CMK (cell line): ENCODE data around the gene S100PBP.

Experiments
- DNase-seq: peaks from one replicate; pipeline ENCODE4 v3.0.0-alpha.2; 2010; ENCODE audit warnings: low read depth

S100PBP gene

GRCh38 chr1:32817159-32817814 lies at the start of gene S100PBP, which contains the start of gene YARS1:
S100PBP (plus strand) TSS chr1:32817653; CDS start chr1:32826100, 8,447 bp downstream.
YARS1 (minus strand) TSS chr1:32817358; CDS start chr1:32817244, 114 bp downstream.
- DNase-seq = peak; percentile 98

GRCh38 chr1:32768110-32768850 lies 49.2 kb upstream of the S100PBP start:
- DNase-seq = no peak

GRCh38 chr1:32769524-32770220 lies 47.8 kb upstream of the S100PBP start:
- DNase-seq = no peak

GRCh38 chr1:32770221-32770731 lies 47.2 kb upstream of the S100PBP start:
- no peak for DNase-seq

GRCh38 chr1:32770741-32771548 lies 46.5 kb upstream of the S100PBP start:
- DNase-seq = no peak

- DNase-seq = no peak
These were observed 45.7 kb upstream of the S100PBP start for GRCh38 chr1:32771561-32772280.

GRCh38 chr1:32772281-32773017 lies 45.0 kb upstream of the S100PBP start:
- no peak for DNase-seq

GRCh38 chr1:32773018-32773763 lies 44.3 kb upstream of the S100PBP start:
- peak; percentile 45 for DNase-seq

GRCh38 chr1:32773764-32774463 lies 43.5 kb upstream of the S100PBP start:
- DNase-seq = no peak

GRCh38 chr1:32774464-32774808 lies 43.0 kb upstream of the S100PBP start:
- DNase-seq = no peak

- DNase-seq = no peak
These were observed 42.4 kb upstream of the S100PBP start for GRCh38 chr1:32774950-32775634.

- no peak for DNase-seq
These were observed 41.7 kb upstream of the S100PBP start for GRCh38 chr1:32775640-32776337.

- DNase-seq = no peak
These were observed 38.2 kb upstream of the S100PBP start for GRCh38 chr1:32779242-32779641.

GRCh38 chr1:32780005-32780404 lies 37.4 kb upstream of the S100PBP start:
- DNase-seq = no peak

- no peak for DNase-seq
These were observed 36.7 kb upstream of the S100PBP start for GRCh38 chr1:32780628-32781234.

- no peak for DNase-seq
These were observed 35.4 kb upstream of the S100PBP start for GRCh38 chr1:32782086-32782485.

GRCh38 chr1:32783851-32784250 lies 33.6 kb upstream of the S100PBP start:
- DNase-seq = no peak
